OCI-LY7 (cell line): ENCODE results near the gene CPPED1.

Experiments used
- EZH2phosphoT487 ChIP-seq: fragments of 200-600 bp; sonication (generic); IDR thresholded peaks from 2 replicates; pipeline ENCODE4 v1.6.1; 2018; ENCODE audit warnings: low read depth, borderline replicate concordance, mild to moderate bottlenecking, mixed run types, antibody characterized with exemption, low read length, moderate library complexity, mixed read lengths
- TF ChIP-seq, protein P1 (sequence below): fragments of 200-600 bp; sonication (generic); conservative IDR thresholded peaks from 2 replicates; pipeline ENCODE4 v1.5.1; 2014; ENCODE audit warnings: mild to moderate bottlenecking, antibody characterized with exemption, low read length, moderate library complexity, mixed read lengths

DNA sequence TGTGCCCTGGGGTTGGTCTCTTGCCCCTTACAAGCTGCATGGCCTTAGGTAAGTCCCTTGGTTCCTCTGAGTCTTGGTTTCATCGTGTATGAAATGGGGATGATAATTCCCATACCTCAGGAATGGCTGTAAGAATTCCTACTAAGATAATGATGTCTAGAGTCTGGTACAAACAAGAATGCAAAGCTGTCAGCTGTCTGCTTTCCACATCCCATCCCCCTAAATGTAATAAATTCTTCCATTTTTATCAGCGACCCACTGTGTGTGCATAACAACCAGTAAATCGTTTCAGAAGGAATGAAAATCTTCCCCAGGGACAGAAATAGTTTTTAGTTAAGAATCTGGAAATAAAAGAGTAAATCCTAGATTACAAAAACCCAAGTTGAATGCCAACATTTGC is 95.4 kb downstream of the CPPED1 start:
- TF ChIP-seq, protein P1, sequence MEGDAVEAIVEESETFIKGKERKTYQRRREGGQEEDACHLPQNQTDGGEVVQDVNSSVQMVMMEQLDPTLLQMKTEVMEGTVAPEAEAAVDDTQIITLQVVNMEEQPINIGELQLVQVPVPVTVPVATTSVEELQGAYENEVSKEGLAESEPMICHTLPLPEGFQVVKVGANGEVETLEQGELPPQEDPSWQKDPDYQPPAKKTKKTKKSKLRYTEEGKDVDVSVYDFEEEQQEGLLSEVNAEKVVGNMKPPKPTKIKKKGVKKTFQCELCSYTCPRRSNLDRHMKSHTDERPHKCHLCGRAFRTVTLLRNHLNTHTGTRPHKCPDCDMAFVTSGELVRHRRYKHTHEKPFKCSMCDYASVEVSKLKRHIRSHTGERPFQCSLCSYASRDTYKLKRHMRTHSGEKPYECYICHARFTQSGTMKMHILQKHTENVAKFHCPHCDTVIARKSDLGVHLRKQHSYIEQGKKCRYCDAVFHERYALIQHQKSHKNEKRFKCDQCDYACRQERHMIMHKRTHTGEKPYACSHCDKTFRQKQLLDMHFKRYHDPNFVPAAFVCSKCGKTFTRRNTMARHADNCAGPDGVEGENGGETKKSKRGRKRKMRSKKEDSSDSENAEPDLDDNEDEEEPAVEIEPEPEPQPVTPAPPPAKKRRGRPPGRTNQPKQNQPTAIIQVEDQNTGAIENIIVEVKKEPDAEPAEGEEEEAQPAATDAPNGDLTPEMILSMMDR, result no peak
- no peak for TF ChIP-seq EZH2phosphoT487
